T-cell (primary cell): Measurements from ENCODE around the gene GTF2A1. TPM values are rescaled to one million over a fixed set of nuclear protein-coding genes. Genes with fewer than 3 reads are reported as not detected.

Experiments used
- total RNA-seq, 35 experiments: library from RNA in 6 of 35; stranded (reverse) in 6 of 35; fragments of 120-200 nt in 1 of 35; gene quantifications; one replicate each; pipeline versions ENCODE4 v1.2.1 to v1.2.4 and lab custom pipeline; 2013 to 2026

Gene GTF2A1
- total RNA-seq, 5 donors from 2014 or later (not counting 1 experiment from before 2014, with no cell fraction given): 21.2 to 34.1 (median 29.3) TPM

Other genes starting within 250 kb of the GTF2A1 start
- 1 to 10 TPM in 1 of 5 donors, under 1 TPM in 4; 0.22 to 1.8 (median 0.40) TPM for gene STON2, start 179.4 kb upstream of the GTF2A1 start, total RNA-seq